Kidney (tissue), 14 donors: ENCODE results near the gene SLC22A31. TPM values are rescaled to one million over a fixed set of nuclear protein-coding genes. Genes with fewer than 3 reads are reported as not detected.

Experiments used
- DNase-seq, 5 donors: peaks; one replicate each; pipeline ENCODE4 v3.0.0-alpha.2; 2013 to 2020
- FAIRE-seq: peaks from 2 replicates; lab custom pipeline; 2012; peaks lifted over from hg19 to GRCh38; lab: Jason Lieb, UNC
- H3K27ac ChIP-seq, 2 donors: one replicate each; pipeline ENCODE4 v1.7.0; 2013; ENCODE audit warnings: low read depth in 2 of 2, low read length in 2 of 2, inconsistent platforms in 1 of 2
- H3K27me3 ChIP-seq: one replicate; pipeline ENCODE4 v1.7.1; 2013; ENCODE audit warnings: low read length, inconsistent platforms; ENCODE audit not compliant: control insufficient read depth, insufficient read depth
- H3K36me3 ChIP-seq, 3 donors: one replicate each; pipeline versions ENCODE4 v1.7.0 to v1.7.1; 2013; ENCODE audit warnings: low read length in 3 of 3, control low read depth in 1 of 3, inconsistent platforms in 1 of 3; ENCODE audit not compliant: insufficient read depth in 3 of 3, control insufficient read depth in 2 of 3
- H3K4me1 ChIP-seq, 3 donors: one replicate each; pipeline versions ENCODE4 v1.7.0 to v1.7.1; 2013; ENCODE audit warnings: low read length in 3 of 3, inconsistent platforms in 1 of 3, low read depth in 1 of 3; ENCODE audit not compliant: control insufficient read depth in 2 of 3, insufficient read depth in 2 of 3
- H3K4me3 ChIP-seq, 3 donors: one replicate each; pipeline versions ENCODE4 v1.7.0 to v1.8.1; 2013; ENCODE audit warnings: low read length in 3 of 3, control low read depth in 1 of 3, inconsistent platforms in 1 of 3
- H3K9ac ChIP-seq, 3 donors: one replicate each; pipeline versions ENCODE4 v1.7.0 to v1.7.1; 2013; ENCODE audit warnings: low read length in 3 of 3, control low read depth in 1 of 3, inconsistent platforms in 1 of 3
- H3K9me3 ChIP-seq, 3 donors: one replicate each; pipeline versions ENCODE4 v1.7.0 to v1.7.1; 2013; ENCODE audit warnings: low read length in 3 of 3, control low read depth in 1 of 3, inconsistent platforms in 1 of 3; ENCODE audit not compliant: control insufficient read depth in 2 of 3, insufficient read depth in 1 of 3
- intact Hi-C: fragments of 100-400 bp; cut with DNase I; formaldehyde crosslinking; loops from one replicate; pipeline ENCODE4 v1.11.1; 2022
- polyA plus RNA-seq: library from polyadenylated mRNA; stranded (reverse); fragments of 350-450 nt; fragmentation: Illumina TruSeq; extraction: RNeasy Lipid Tissue Mini Kit (QIAGEN cat#74804); gene quantifications from one replicate; pipeline ENCODE4 v1.2.3, GENCODE V29; 2014; ENCODE audit warnings: low read depth, low replicate concordance; ENCODE audit not compliant: insufficient read depth
- total RNA-seq: library from RNA; stranded (reverse); fragmentation: NEBNext Ultra II Directional; extraction: Animal tissue kit (Norgen Biotek cat#: 25700); gene quantifications from one replicate; pipeline ENCODE4 v1.2.1, GENCODE V29; 2021
- TF ChIP-seq, protein P1 (sequence below): IDR thresholded peaks from 3 replicates; pipeline ENCODE4 v1.5.1; 2012; ENCODE audit warnings: mild to moderate bottlenecking, moderate library complexity, borderline replicate concordance; ENCODE audit not compliant: insufficient read depth; ENCODE audit errors: extremely low read depth
- donor health status: control.
- donor health status: control.
- donor health status: control.
- donor health status: control.
- donor health status: control.
- donor health status: DM: yes; HTN: yes; CAD: no.
- donor health status: Normal renal cell carcinoma (clear cell type).

The SLC22A31 gene
- total and polyA plus RNA-seq, 2 donors from 2014 or later = 0.47 to 1.8 TPM

DNA sequence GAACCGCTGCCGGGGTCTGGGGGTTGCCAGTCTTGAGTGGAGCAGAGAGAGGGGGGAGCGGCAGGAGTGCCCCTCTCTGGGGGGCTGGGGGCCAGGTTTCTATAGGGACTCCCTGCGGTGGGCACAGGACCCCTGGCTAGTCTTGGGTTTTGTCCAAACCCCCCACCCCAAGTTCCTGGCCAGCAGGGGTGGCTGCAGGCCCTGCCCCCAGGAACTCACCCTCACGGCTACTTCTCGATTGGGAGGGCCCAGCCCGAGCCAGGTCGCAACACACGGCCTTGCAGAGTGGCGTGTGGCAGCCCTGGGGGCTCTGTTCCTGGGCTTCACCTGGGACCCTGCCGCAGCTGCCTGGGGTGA is 28.2 kb downstream of the SLC22A31 start:
- Histone ChIP-seq H3K4me3 (no peak overlapping the region), H3K9me3 (no peaks in the 10 kb centered on the region), H3K27ac (no peak overlapping the region), H3K36me3 (no peaks in the 10 kb centered on the region), H3K27me3 (no peaks in the 10 kb centered on the region), H3K9ac (no peak overlapping the region), H3K4me1 (peaks cover 0 to 9% (median 0%) of the 10 kb centered on the region in 3 donors)
- TF ChIP-seq, protein P1, sequence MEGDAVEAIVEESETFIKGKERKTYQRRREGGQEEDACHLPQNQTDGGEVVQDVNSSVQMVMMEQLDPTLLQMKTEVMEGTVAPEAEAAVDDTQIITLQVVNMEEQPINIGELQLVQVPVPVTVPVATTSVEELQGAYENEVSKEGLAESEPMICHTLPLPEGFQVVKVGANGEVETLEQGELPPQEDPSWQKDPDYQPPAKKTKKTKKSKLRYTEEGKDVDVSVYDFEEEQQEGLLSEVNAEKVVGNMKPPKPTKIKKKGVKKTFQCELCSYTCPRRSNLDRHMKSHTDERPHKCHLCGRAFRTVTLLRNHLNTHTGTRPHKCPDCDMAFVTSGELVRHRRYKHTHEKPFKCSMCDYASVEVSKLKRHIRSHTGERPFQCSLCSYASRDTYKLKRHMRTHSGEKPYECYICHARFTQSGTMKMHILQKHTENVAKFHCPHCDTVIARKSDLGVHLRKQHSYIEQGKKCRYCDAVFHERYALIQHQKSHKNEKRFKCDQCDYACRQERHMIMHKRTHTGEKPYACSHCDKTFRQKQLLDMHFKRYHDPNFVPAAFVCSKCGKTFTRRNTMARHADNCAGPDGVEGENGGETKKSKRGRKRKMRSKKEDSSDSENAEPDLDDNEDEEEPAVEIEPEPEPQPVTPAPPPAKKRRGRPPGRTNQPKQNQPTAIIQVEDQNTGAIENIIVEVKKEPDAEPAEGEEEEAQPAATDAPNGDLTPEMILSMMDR = no peak
- FAIRE-seq (no peak), DNase-seq (peak in 1 of 5 donors; percentile 84)
- intact Hi-C loops = no loop called here

DNA sequence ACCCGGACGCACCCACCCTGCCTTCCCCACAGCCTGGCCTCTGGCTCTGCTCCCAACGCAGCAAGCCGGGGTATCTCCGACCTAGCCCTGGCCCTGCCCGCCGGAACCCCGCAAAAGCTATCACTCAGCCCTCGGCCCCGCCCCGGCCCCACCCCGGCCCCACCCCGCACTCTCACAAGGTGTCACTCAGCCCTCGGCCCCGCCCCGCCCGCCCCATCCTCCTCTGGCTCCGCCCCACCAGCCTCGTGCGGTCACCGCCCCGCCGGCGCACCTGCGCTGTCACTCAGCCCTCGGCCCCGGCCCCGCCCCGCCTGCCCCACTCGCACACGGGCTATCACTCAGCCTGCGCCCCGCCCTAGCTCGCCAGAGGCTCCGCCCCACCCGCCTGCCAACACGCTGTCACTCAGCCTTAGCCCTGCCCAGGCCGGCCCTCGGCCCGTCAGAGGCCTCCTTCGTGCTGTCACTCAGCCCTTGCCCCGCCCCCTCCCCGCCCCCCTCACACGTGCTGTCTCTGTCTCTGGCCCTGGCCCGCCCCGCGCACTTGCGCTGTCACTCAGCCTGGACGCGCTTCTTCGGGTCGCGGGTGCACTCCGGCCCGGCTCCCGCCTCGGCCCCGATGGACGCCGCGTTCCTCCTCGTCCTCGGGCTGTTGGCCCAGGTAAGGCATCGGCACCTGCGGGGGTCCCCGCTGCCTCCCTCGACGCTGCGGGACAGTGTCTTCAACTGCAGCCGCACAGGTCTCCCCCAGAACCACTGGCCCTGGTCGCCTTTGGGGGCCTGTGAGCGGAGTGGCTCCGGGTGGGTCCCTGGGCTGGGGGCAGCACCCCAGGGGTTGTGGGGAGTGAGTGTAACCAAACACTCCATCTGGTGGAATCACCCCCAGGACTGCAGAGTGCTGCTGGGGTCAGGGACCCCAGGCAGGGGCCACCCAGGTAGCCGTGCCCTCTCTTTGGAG is 28.8 kb downstream of the SLC22A31 start, which contains the start of gene CDH15:
TSS of gene CDH15 (plus strand) at position 533 of the 955 bp plus-strand sequence. CDS start at position 617, 84 bp downstream.
- TF ChIP-seq, protein P1 = no peak
- intact Hi-C loops = no loop called here
- Histone ChIP-seq H3K27ac (no peak within 1 kb of the TSS), H3K9ac (no peak within 1 kb of the TSS), H3K27me3 (no peaks in the 10 kb centered on the region), H3K36me3 (no peaks in the 10 kb centered on the region), H3K4me3 (no peak within 1 kb of the TSS), H3K4me1 (peaks cover 0 to 9% (median 0%) of the 10 kb centered on the region in 3 donors), H3K9me3 (no peaks in the 10 kb centered on the region)
- FAIRE-seq (no peak), DNase-seq (peak; percentile 96 to 98 (median 97))

DNA sequence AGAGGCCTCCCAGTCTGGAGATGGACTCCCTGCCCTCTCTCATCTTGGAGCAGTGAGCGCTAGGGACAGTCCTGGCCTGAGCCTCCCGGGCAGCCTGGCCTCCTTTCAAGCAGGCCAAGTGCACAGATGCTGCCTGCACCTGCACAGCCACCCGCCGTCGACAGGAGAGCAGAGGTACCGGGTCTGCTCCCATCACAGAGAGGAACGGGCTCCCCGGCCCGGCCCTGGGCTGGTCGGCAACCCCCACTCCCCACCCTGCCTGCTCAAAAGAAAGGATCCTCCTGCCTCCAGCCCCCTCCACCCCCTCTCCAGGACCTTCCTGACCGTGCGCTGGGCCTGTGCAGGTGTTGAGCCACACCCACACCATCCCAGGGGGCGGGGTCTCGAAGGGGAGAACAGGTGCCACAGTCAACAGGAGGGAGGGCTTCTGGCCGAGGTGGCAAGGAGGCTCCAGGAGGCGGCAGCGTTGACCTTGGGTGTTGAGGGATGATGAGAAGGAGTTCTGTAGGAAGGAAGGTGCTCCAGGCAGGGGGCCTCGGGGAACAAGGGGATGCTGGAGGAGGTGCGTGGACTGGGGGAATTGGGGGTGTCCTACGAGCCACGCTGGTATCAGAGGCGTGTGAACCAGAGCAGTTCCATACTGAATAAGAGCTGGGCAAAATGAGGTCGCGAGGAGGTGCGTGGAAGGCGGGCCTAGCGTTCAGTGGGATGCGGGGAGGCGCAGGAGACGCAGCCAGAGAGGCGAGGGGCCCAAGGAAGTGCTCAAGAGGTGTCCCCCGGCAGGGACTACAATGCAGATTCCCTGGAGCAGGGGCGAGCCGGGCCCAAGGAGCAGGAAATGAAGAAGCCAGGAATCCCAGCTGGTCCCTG is 29.8 kb downstream of the SLC22A31 start:
- FAIRE-seq = no peak
- intact Hi-C loops = no loop called here

More for the DNA sequence above, 29.8 kb downstream of the SLC22A31 start:
- Histone ChIP-seq H3K27ac (no peak overlapping the region), H3K4me3 (no peak overlapping the region), H3K9me3 (no peaks in the 10 kb centered on the region), H3K9ac (no peak overlapping the region), H3K4me1 (peaks cover 0 to 9% (median 0%) of the 10 kb centered on the region in 3 donors), H3K36me3 (no peaks in the 10 kb centered on the region), H3K27me3 (no peaks in the 10 kb centered on the region)
- TF ChIP-seq, protein P1 = no peak
- DNase-seq = peak in 2 of 5 donors; percentile 85 to 86
